Measurements from ENCODE around the gene NFE2L3. TPM values are rescaled to one million over a fixed set of nuclear protein-coding genes. Genes with fewer than 3 reads are reported as not detected.

Gene NFE2L3
- total RNA-seq, 2 donors from 2014 or later: 13.0 to 24.0 TPM

DNA sequence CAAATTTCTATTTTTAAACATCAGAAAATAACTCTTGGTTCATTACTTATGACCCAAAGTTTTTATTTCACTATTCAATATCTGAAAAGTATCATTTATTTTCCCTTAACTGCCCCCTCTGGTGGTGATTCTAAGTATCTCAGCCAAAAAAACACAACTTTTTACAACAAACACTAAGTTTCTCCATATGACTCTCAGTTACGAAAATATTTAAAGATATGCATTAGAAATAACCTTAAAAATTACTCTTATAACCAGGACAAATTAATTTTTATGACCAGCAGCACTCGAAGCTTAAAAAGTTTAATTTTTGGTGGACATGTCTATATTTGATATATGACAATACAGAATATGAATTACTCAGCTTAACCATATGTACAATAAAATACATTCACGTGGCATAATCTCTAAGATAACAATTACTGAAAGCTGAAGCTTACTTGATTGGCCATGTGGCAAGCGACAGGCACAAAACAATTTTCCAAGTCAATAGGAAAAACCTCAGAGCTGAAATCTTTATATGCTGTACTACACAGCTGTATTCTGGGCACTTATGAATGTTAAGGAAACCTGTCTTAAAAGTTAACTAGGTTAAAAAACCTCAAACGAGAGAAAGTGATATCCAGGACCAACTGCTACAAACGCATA lies 46.3 kb downstream of the NFE2L3 start:
- ATAC-seq: no peak
- H3K9me3 Mint-ChIP-seq: no peaks in the 10 kb centered on the region
- H3K36me3 Mint-ChIP-seq: peaks cover 81 to 86% of the 10 kb centered on the region in 2 donors
- H3K27ac Mint-ChIP-seq: peak overlapping the region; percentile 99 to 100
- no peak for DNase-seq (ENCODE audit: low spot score in 2 of 2)

GRCh38 chr7:26198781-26199169 lies 46.8 kb downstream of the NFE2L3 start:
- ATAC-seq (no peak), DNase-seq (ENCODE audit: low spot score in 2 of 2) (no peak)
- no peaks in the 10 kb centered on the region for H3K9me3 Mint-ChIP-seq
- peak overlapping the region; percentile 99 to 100 for H3K27ac Mint-ChIP-seq
- H3K36me3 Mint-ChIP-seq: peaks cover 80 to 86% of the 10 kb centered on the region in 2 donors

- ATAC-seq (no peak), DNase-seq (ENCODE audit: low spot score in 2 of 2) (peak in 1 of 2 donors; percentile 50)
- Mint-ChIP-seq H3K36me3 (peaks cover 80 to 86% of the 10 kb centered on the region in 2 donors), H3K27ac (peak overlapping the region; percentile 99 to 100), H3K9me3 (no peaks in the 10 kb centered on the region)
Measured at GRCh38 chr7:26199301-26200037, 47.5 kb downstream of the NFE2L3 start.

DNA sequence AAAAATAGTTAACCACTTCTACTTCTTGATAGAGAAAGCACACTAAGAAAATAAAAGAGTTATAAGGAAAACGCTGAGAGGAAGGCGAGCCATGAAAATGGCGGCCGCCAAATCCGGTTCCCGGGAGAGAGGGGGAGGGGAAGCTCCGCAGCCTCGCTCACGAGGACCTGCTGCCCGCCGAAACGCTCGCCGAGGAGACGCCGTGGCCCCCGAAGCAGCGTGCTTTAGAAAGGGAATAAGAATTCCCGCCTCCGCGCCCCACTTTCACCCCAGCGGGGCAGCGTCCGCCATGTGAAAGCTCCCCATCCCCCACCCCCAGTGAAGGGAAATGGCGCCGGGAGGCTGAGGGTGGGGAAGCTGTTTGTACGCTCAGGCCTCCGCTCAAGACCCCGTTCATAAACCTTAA lies 48.0 kb downstream of the NFE2L3 start:
- DNase-seq (ENCODE audit: low spot score in 2 of 2) (peak; percentile 73 to 79), ATAC-seq (peak; percentile 24 to 31)
- H3K36me3 Mint-ChIP-seq: peaks cover 84 to 87% of the 10 kb centered on the region in 2 donors
- no peaks in the 10 kb centered on the region for H3K9me3 Mint-ChIP-seq
- H3K27ac Mint-ChIP-seq: peak overlapping the region; percentile 99 to 100

- peak; percentile 69 to 71 for ATAC-seq
- no peaks in the 10 kb centered on the region for H3K9me3 Mint-ChIP-seq
- H3K27ac Mint-ChIP-seq: peak within 1 kb of the TSS; percentile 99 to 100
- DNase-seq (ENCODE audit: low spot score in 2 of 2): peak; percentile 98 to 99
- H3K36me3 Mint-ChIP-seq: peaks cover 85 to 87% of the 10 kb centered on the region in 2 donors
Measured at GRCh38 chr7:26200444-26201246, 48.6 kb downstream of the NFE2L3 start, which contains the start of gene HNRNPA2B1. Gene HNRNPA2B1, minus strand, starts transcription at chr7:26200746. Its CDS starts 169 bp downstream, at chr7:26200577.

DNA sequence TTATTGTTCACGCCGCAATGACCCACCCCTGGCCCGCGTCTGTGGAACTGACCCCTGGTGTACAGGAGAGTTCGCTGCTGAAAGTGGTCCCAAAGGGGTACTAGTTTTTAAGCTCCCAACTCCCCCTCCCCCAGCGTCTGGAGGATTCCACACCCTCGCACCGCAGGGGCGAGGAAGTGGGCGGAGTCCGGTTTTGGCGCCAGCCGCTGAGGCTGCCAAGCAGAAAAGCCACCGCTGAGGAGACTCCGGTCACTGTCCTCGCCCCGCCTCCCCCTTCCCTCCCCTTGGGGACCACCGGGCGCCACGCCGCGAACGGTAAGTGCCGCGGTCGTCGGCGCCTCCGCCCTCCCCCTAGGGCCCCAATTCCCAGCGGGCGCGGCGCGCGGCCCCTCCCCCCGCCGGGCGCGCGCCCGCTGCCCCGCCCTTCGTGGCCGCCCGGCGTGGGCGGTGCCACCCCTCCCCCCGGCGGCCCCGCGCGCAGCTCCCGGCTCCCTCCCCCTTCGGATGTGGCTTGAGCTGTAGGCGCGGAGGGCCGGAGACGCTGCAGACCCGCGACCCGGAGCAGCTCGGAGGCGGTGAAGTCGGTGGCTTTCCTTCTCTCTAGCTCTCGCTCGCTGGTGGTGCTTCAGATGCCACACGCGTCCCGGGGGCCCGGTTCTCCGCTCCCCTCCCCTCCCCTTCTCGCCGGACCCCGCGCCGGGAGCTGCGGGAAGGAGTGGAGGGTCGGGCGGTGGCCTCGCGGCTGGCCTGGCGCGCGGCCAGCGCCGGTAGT lies 49.4 kb downstream of the NFE2L3 start, which contains the start of gene CBX3:
Gene CBX3 (plus strand): TSS at position 499 of the 772 bp plus-strand sequence. CDS start 1,254 bp downstream, outside the sequence.
- peak; percentile 88 to 94 for DNase-seq (ENCODE audit: low spot score in 2 of 2)

DNA sequence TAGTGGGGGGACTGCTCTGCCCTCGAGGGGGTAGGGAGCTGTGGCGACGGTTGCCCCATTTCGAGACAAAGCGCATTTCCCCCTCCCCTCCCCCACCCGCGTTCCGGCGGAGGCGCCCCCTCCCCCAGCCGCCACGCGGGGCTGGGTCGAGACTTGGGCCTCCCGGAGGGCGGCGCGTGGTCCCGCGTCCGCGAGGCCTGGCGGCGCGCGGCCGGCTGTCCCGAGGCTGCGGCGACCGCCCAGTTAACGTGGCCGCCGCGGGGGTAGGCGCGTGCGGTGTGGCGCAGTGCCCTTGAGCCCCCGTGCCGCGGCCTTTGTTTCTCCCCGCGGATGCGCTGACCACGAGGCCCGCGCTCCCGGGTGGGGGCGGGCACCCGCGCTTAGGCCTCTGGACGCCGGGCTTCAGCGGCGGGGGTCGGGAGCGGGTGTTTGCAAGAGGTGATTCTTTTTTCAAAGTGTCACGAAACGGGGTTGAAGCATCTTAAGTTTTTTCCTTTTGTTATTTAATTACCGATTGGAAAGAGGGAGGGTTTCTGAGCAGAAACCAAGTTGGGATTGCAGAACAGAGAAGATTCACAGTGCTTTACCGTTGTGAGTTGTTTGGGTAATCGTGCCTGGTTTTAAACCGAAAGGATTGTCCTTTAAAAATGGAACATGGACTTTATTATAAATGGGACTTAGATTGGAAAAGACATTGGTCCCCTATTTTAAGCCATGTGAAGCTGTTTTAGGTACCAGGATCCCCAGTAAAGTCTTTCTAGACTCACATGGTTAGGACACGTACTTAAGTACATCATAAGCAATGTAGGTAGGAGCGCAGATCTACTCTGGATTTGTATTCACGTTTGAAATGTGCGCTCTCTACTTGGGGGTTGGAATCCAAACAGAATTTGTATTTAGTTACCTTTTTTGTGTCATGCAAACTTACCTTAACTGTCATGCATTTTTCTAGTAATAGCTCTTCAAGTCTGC lies 50.3 kb downstream of the NFE2L3 start:
- Mint-ChIP-seq H3K9me3 (no peaks in the 10 kb centered on the region), H3K36me3 (peaks cover 83 to 86% of the 10 kb centered on the region in 2 donors), H3K27ac (peak overlapping the region; percentile 87 to 96)
- DNase-seq (ENCODE audit: low spot score in 2 of 2) (peak in 1 of 2 donors; percentile 64), ATAC-seq (peak in 1 of 2 donors; percentile 7)

More for the DNA sequence above, 49.4 kb downstream of the NFE2L3 start, which contains the start of gene CBX3:
- peaks cover 83 to 87% of the 10 kb centered on the region in 2 donors for H3K36me3 Mint-ChIP-seq
- peak; percentile 60 to 68 for ATAC-seq
- H3K9me3 Mint-ChIP-seq: no peaks in the 10 kb centered on the region
- peak within 1 kb of the TSS; percentile 99 to 100 for H3K27ac Mint-ChIP-seq

DNA sequence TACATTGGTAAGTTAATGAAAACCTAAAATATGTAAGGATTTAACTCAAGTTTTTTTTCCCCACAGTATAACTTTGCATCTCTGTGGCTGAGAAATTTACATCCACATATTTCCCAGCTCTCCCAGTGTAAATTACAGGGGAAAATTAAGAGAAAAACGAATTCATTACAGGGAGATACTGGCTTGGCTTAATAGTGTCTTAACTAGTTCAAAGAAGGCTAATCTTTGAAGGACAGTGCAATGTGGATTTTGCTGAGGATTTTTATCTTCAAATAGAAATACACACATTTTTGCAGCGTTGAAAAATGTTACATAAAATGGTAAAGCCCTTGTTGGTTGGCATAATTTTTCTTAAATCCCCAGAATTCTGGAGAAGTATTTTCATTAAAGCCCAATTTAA lies 51.0 kb downstream of the NFE2L3 start:
- peak overlapping the region; percentile 87 to 96 for H3K27ac Mint-ChIP-seq
- DNase-seq (ENCODE audit: low spot score in 2 of 2) (no peak), ATAC-seq (no peak)
- H3K9me3 Mint-ChIP-seq: no peaks in the 10 kb centered on the region
- H3K36me3 Mint-ChIP-seq: peaks cover 81 to 86% of the 10 kb centered on the region in 2 donors

GRCh38 chr7:26208040-26208439 lies 56.0 kb downstream of the NFE2L3 start:
- Mint-ChIP-seq H3K9me3 (no peaks in the 10 kb centered on the region), H3K27ac (peak overlapping the region in 1 of 2 donors; percentile 72)

DNA sequence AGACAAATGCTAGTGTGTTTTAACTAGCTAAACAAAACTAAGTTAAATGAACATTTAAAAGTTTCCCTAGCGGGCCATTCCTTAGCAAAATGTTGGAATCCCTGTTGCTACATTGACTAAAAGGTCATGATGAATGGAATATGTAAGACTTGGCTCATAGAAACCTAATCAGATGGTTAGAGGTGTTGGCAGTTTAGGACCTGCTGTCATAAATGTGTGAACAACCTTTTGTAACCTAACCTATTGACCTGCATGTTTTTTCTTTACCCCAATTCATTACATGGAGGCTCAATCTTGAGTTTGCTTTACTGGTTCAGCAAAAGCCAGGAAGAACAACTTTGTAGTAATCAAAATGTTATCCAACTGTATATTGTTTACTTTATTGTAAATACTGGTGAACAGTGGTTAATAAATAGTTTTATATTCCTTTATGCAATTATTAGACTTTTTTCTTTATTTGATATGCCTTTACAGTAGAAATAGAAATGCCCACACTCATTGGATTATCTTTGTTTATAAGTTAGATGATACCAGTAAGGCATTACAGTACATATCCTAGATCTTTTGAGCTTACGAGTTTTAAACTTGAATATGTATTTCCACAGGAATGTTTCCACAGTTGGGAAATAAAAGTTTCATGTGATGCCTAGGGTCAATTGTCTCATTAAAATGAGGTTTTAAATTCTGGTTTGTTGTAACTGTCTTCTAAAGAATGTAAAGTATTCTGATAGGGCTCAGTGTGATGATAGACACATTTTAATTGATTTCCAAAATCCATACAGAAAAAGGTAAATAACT lies 61.1 kb downstream of the NFE2L3 start:
- ATAC-seq (no peak), DNase-seq (ENCODE audit: low spot score in 2 of 2) (no peak)
- Mint-ChIP-seq H3K9me3 (no peaks in the 10 kb centered on the region), H3K27ac (no peak overlapping the region), H3K36me3 (peaks cover 6 to 37% of the 10 kb centered on the region in 2 donors)

More at GRCh38 chr7:26208040-26208439, 56.0 kb downstream of the NFE2L3 start:
- peaks cover 49 to 81% of the 10 kb centered on the region in 2 donors for H3K36me3 Mint-ChIP-seq
- no peak for ATAC-seq
- DNase-seq (ENCODE audit: low spot score in 2 of 2): no peak

DNA sequence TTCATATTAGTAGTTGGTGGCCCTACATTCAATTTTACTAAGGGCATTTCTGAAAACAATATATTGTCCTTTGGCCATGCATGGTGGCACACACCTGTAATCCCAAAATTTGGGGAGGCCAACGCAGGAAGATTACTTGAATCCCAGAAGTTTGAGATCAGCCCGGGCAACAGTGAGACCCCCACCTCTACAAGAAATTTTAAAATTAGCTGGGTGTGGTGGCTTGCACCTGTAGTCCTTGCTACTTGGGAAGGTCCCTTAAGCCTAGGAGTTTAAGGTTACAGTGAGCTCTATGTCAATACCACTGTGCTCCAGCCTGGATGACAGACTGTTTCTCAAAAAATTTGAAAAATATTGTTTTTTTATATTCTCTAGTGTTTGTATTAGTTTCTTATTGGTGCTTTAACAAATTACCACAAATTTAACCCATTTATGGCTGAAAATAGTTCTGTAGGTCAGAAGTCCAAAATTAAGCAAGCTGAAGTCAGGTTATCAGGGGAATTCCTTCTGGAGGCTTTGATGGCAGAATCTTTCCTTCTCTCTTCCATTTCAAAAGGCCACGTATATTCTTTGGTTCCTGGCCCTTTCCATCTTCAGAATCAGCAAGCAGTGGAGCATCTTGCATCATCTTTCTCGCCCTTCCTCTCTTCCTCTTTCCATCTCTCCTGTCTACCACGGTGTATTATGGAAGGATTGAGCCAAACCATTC lies 62.0 kb downstream of the NFE2L3 start:
- H3K27ac Mint-ChIP-seq: no peak overlapping the region
- H3K9me3 Mint-ChIP-seq: no peaks in the 10 kb centered on the region
- no peak for DNase-seq (ENCODE audit: low spot score in 2 of 2)
- no peak for ATAC-seq
- peaks cover 6 to 36% of the 10 kb centered on the region in 2 donors for H3K36me3 Mint-ChIP-seq

GRCh38 chr7:26216049-26216448 lies 64.1 kb downstream of the NFE2L3 start:
- DNase-seq (ENCODE audit: low spot score in 2 of 2) (no peak), ATAC-seq (peak in 1 of 2 donors; percentile 83)
- Mint-ChIP-seq H3K36me3 (peaks cover 0 to 21% of the 10 kb centered on the region in 2 donors), H3K27ac (no peak overlapping the region), H3K9me3 (no peaks in the 10 kb centered on the region)

DNA sequence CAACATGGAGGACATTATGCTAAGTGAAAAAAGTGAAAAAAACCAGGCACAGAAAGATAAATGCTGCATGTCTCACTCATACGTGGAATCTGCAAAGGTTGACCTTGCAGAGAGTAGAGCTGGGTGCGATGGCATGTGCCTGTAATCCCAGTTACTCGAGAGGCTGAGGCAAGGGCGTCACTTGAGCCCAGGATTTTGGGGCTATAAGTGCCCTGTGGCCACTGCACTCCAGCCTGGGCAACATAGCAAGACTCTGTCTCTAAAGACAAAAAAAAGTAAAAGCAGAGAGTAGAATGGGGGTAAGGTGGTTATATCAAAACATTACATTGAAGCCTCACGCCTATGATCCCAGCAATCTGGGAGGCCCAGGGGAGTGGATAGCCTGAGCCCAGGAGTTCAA lies 72.4 kb downstream of the NFE2L3 start:
- ATAC-seq: no peak
- Mint-ChIP-seq H3K36me3 (no peaks in the 10 kb centered on the region), H3K9me3 (no peaks in the 10 kb centered on the region), H3K27ac (no peak overlapping the region)
- DNase-seq (ENCODE audit: low spot score in 2 of 2): no peak

- ATAC-seq (no peak), DNase-seq (ENCODE audit: low spot score in 2 of 2) (no peak)
- Mint-ChIP-seq H3K36me3 (no peaks in the 10 kb centered on the region), H3K27ac (no peak overlapping the region), H3K9me3 (no peaks in the 10 kb centered on the region)
Measured at GRCh38 chr7:26227987-26228386, 76.0 kb downstream of the NFE2L3 start.

Data from activated naive CD4-positive, alpha-beta T cell treated with anti-CD3 and anti-CD28 coated beads, Interleukin-2, amount 50 U/mL, for 72 hours (primary cell).